WTC11 (cell line): Measurements from ENCODE around the gene JADE2. TPM values are rescaled to one million over a fixed set of nuclear protein-coding genes. Genes with fewer than 3 reads are reported as not detected.

ENCODE experiments used
- ATAC-seq: fragments of 200-7000 bp; cut with Tn5 transposase; 2 replicates; pipeline ENCODE4 v1.10.0; 2021; ENCODE audit warnings: mild to moderate bottlenecking, moderate library complexity
- CTCF ChIA-PET: fragments of 300-600 bp; sonication (Branson Sonifier 250); formaldehyde crosslinking; loops from one replicate; lab custom pipeline; 2021; ENCODE audit warnings: antibody characterized with exemption; lab: Charles Lee
- POLR2A ChIA-PET: fragments of 350-600 bp; sonication (Branson Sonifier 250); formaldehyde crosslinking; loops from one replicate; lab custom pipeline; 2021; ENCODE audit warnings: antibody characterized with exemption; lab: Charles Lee
- DNase-seq: peaks from one replicate; pipeline ENCODE4 v3.0.0; 2021; ENCODE audit warnings: low spot score
- H3K27ac Mint-ChIP-seq: 2 replicates; pipeline ENCODE4 v1.8.0; 2021; ENCODE audit warnings: mixed read lengths
- H3K27me3 Mint-ChIP-seq: 2 replicates; pipeline ENCODE4 v1.8.0; 2021; ENCODE audit warnings: low read depth, mild to moderate bottlenecking, moderate library complexity, mixed read lengths
- H3K36me3 Mint-ChIP-seq: 2 replicates; pipeline ENCODE4 v1.8.0; 2021; ENCODE audit warnings: mixed read lengths
- H3K4me1 Mint-ChIP-seq: 2 replicates; pipeline ENCODE4 v1.8.0; 2022; ENCODE audit warnings: mixed read lengths
- H3K4me3 Mint-ChIP-seq: 2 replicates; pipeline ENCODE4 v1.8.0; 2021; ENCODE audit warnings: mild to moderate bottlenecking, moderate library complexity, mixed read lengths
- H3K9me3 Mint-ChIP-seq: 2 replicates; pipeline ENCODE4 v1.8.0; 2021; ENCODE audit warnings: mixed read lengths
- AFF4 ChIP-seq: sonication (generic); formaldehyde crosslinking; IDR thresholded peaks from 2 replicates; pipeline ENCODE4 v1.8.1; 2023; ENCODE audit warnings: mild to moderate bottlenecking, missing genetic modification reagents, borderline replicate concordance
- AR ChIP-seq: fragments of 250-450 bp; sonication (Bioruptor Pico); IDR thresholded peaks from 2 replicates; pipeline ENCODE4 v1.9.0; 2021; ENCODE audit warnings: mild to moderate bottlenecking
- ATF1 ChIP-seq: sonication (generic); formaldehyde crosslinking; IDR thresholded peaks from 2 replicates; pipeline ENCODE4 v1.8.1; 2023; ENCODE audit warnings: mild to moderate bottlenecking, moderate library complexity, missing genetic modification reagents
- ATF3 ChIP-seq: sonication (generic); formaldehyde crosslinking; conservative IDR thresholded peaks from 2 replicates; pipeline ENCODE4 v1.8.1; 2022; ENCODE audit warnings: mild to moderate bottlenecking, missing genetic modification reagents
- NFYB ChIP-seq: sonication (generic); formaldehyde crosslinking; conservative IDR thresholded peaks from 2 replicates; pipeline ENCODE4 v1.8.0; 2022; ENCODE audit warnings: low read depth, missing genetic modification reagents
- OVOL2 ChIP-seq: fragments of 250-450 bp; sonication (Bioruptor Pico); IDR thresholded peaks from 2 replicates; pipeline ENCODE4 v1.9.0; 2021; ENCODE audit warnings: mild to moderate bottlenecking, borderline replicate concordance
- SMAD3 ChIP-seq: sonication (generic); formaldehyde crosslinking; IDR thresholded peaks from 2 replicates; pipeline ENCODE4 v1.8.0; 2022; ENCODE audit warnings: missing genetic modification reagents, mild to moderate bottlenecking, borderline replicate concordance
- SOX15 ChIP-seq: fragments of 250-450 bp; sonication (Bioruptor Pico); IDR thresholded peaks from 2 replicates; pipeline ENCODE4 v1.9.0; 2021; ENCODE audit warnings: mild to moderate bottlenecking
- ZNF281 ChIP-seq: sonication (generic); formaldehyde crosslinking; IDR thresholded peaks from 2 replicates; pipeline ENCODE4 v1.8.0; 2023; ENCODE audit warnings: mild to moderate bottlenecking, missing genetic modification reagents
- ZNF317 ChIP-seq: sonication (generic); formaldehyde crosslinking; IDR thresholded peaks from 2 replicates; pipeline ENCODE4 v1.8.1; 2023; ENCODE audit warnings: low read depth, mild to moderate bottlenecking, moderate library complexity, missing genetic modification reagents, borderline replicate concordance
- ZNF396 ChIP-seq: fragments of 250-450 bp; sonication (Bioruptor Pico); IDR thresholded peaks from 2 replicates; pipeline ENCODE4 v1.8.0; 2021; ENCODE audit warnings: mild to moderate bottlenecking, moderate library complexity, borderline replicate concordance
- ZNF416 ChIP-seq: fragments of 250-450 bp; sonication (Bioruptor Pico); IDR thresholded peaks from 2 replicates; pipeline ENCODE4 v1.9.0; 2021; ENCODE audit warnings: mild to moderate bottlenecking, inconsistent platforms
- ZNF512 ChIP-seq: sonication (generic); formaldehyde crosslinking; IDR thresholded peaks from 2 replicates; pipeline ENCODE4 v1.8.1; 2022; ENCODE audit warnings: missing genetic modification reagents, borderline replicate concordance
- total RNA-seq: library from RNA; stranded (reverse); gene quantifications from 3 replicates; pipeline ENCODE4 v1.2.3, GENCODE V29; 2021

The JADE2 gene
- total RNA-seq, 1 experiment from 2014 or later, result 40.8 TPM

- H3K27me3 Mint-ChIP-seq, result no peaks in the 10 kb centered on the region
- TF ChIP-seq AR (CRISPR knock-in tag) (no peak), SMAD3 (no peak), ZNF396 (CRISPR knock-in tag) (no peak), SOX15 (CRISPR knock-in tag) (no peak), ZNF512 (CRISPR knock-in tag) (no peak), AFF4 (CRISPR knock-in tag) (no peak), NFYB (no peak), OVOL2 (CRISPR knock-in tag) (no peak), ATF1 (no peak), ATF3 (CRISPR knock-in tag) (no peak), ZNF281 (CRISPR knock-in tag) (no peak), ZNF416 (CRISPR knock-in tag) (no peak), ZNF317 (no peak)
- H3K4me3 Mint-ChIP-seq, result no peak overlapping the region
- ChIA-PET POLR2A (no interaction called here), CTCF (interaction anchor here (0.7 to 5.3 kb wide), 2 partner anchors 48 to 57 kb away, joined by 3 to 37 read pairs; no protein-coding TSS in a partner anchor)
- peak overlapping the region; percentile 87; the same call in 1 of the 2 replicates for H3K27ac Mint-ChIP-seq
- peaks cover 53% of the 10 kb centered on the region for H3K4me1 Mint-ChIP-seq
- ATAC-seq (no peak), DNase-seq (no peak)
- no peaks in the 10 kb centered on the region for H3K9me3 Mint-ChIP-seq
- H3K36me3 Mint-ChIP-seq, result no peaks in the 10 kb centered on the region
Measured at GRCh38 chr5:134529460-134529859, 4.0 kb downstream of the JADE2 start.
